PC-3 (cell line): ENCODE data around the gene EVC. TPM values are rescaled to one million over a fixed set of nuclear protein-coding genes. Genes with fewer than 3 reads are reported as not detected.

Experiments
- ATAC-seq: fragments of 200-7000 bp; cut with Tn5 transposase; 2 replicates; pipeline ENCODE4 v1.9.1; 2020; ENCODE audit warnings: mild to moderate bottlenecking, moderate library complexity
- BruUV-seq: library from RNA; stranded (reverse); fragments of 400-500 nt; replicated peaks from 2 replicates; lab custom pipeline; 2021; lab: Mats Ljungman, UMichigan
- CTCF ChIA-PET: fragments of 300-600 bp; sonication (Branson Sonifier 250); formaldehyde crosslinking; loops from one replicate; lab custom pipeline; 2022; ENCODE audit warnings: antibody characterized with exemption; lab: Charles Lee
- POLR2A ChIA-PET: fragments of 300-600 bp; sonication (Branson Sonifier 250); formaldehyde crosslinking; loops from one replicate; lab custom pipeline; 2022; ENCODE audit warnings: antibody characterized with exemption; ENCODE audit not compliant: unreplicated experiment; lab: Charles Lee
- DNase-seq: peaks from one replicate; pipeline ENCODE4 v3.0.0-alpha.2; 2015
- H2AFZ ChIP-seq: fragments of 300-600 bp; sonication (generic); 2 replicates; pipeline ENCODE4 v1.6.0; 2016; ENCODE audit warnings: antibody characterized with exemption, low read length
- H3F3A ChIP-seq: fragments of 300-600 bp; sonication (generic); one replicate; pipeline ENCODE4 v1.6.0; 2017; ENCODE audit warnings: antibody characterized with exemption, low read length, control low read depth, mild to moderate bottlenecking; ENCODE audit not compliant: unreplicated experiment
- H3K27ac ChIP-seq: fragments of 300-600 bp; sonication (generic); 2 replicates; pipeline ENCODE4 v1.5.1; 2016; ENCODE audit warnings: mild to moderate bottlenecking, low read length
- H3K27me3 ChIP-seq: fragments of 300-600 bp; sonication (generic); 2 replicates; pipeline ENCODE4 v1.6.1; 2016; ENCODE audit warnings: low read length, mixed read lengths
- H3K36me3 ChIP-seq: fragments of 300-600 bp; sonication (generic); 2 replicates; pipeline ENCODE4 v1.6.1; 2016; ENCODE audit warnings: low read depth, mixed run types, low read length, mixed read lengths
- H3K4me1 ChIP-seq: fragments of 300-600 bp; sonication (generic); 2 replicates; pipeline ENCODE4 v1.5.1; 2016; ENCODE audit warnings: low read length; ENCODE audit not compliant: insufficient read depth
- H3K4me2 ChIP-seq: fragments of 300-600 bp; sonication (generic); 2 replicates; pipeline ENCODE4 v1.6.0; 2016; ENCODE audit warnings: low read length
- H3K4me3 ChIP-seq: fragments of 300-600 bp; sonication (generic); 2 replicates; pipeline ENCODE4 v1.5.1; 2016; ENCODE audit warnings: mild to moderate bottlenecking, low read length, mixed read lengths
- H3K79me2 ChIP-seq: fragments of 300-600 bp; sonication (generic); 2 replicates; pipeline ENCODE4 v1.6.1; 2017; ENCODE audit warnings: low read length, mixed read lengths
- H3K9ac ChIP-seq: fragments of 300-600 bp; sonication (generic); 2 replicates; pipeline ENCODE4 v1.6.0; 2016; ENCODE audit warnings: mild to moderate bottlenecking, low read length
- H3K9me2 ChIP-seq: fragments of 300-600 bp; sonication (generic); replicated peaks from 2 replicates; pipeline ENCODE4 v1.6.1; 2016; ENCODE audit warnings: mixed run types, low read length, mixed read lengths
- H3K9me3 ChIP-seq: fragments of 300-600 bp; sonication (generic); 2 replicates; pipeline ENCODE4 v1.6.1; 2016; ENCODE audit warnings: low read length, mixed read lengths
- H4K20me1 ChIP-seq: fragments of 300-600 bp; sonication (generic); 2 replicates; pipeline ENCODE4 v1.6.1; 2016; ENCODE audit warnings: low read length, mixed read lengths
- CTCF ChIP-seq: fragments of 300-600 bp; sonication (generic); conservative IDR thresholded peaks from 2 replicates; pipeline ENCODE4 v1.5.1; 2017; ENCODE audit warnings: antibody characterized with exemption, low read depth, mild to moderate bottlenecking, low read length
- EZH2 ChIP-seq: fragments of 300-600 bp; sonication (generic); IDR thresholded peaks from one replicate; pipeline ENCODE4 v1.6.1; 2017; ENCODE audit warnings: antibody characterized with exemption, mild to moderate bottlenecking, low read length; ENCODE audit not compliant: unreplicated experiment
- EZH2phosphoT487 ChIP-seq: fragments of 300-600 bp; sonication (generic); IDR thresholded peaks from 2 replicates; pipeline ENCODE4 v1.6.1; 2018; ENCODE audit warnings: mild to moderate bottlenecking, antibody characterized with exemption, low read length, borderline replicate concordance
- intact Hi-C: fragments of 100-400 bp; cut with micrococcal nuclease; formaldehyde crosslinking; loops from 2 replicates; pipeline ENCODE4 v1.9.0; 2023
- total RNA-seq: library from RNA; depleted of rRNA; stranded (reverse); fragments of >200 nt; gene quantifications from 2 replicates; pipeline ENCODE4 v1.2.3, GENCODE V29; 2014

EVC gene
- total RNA-seq, 1 experiment from 2014 or later, result 22.7 TPM

DNA sequence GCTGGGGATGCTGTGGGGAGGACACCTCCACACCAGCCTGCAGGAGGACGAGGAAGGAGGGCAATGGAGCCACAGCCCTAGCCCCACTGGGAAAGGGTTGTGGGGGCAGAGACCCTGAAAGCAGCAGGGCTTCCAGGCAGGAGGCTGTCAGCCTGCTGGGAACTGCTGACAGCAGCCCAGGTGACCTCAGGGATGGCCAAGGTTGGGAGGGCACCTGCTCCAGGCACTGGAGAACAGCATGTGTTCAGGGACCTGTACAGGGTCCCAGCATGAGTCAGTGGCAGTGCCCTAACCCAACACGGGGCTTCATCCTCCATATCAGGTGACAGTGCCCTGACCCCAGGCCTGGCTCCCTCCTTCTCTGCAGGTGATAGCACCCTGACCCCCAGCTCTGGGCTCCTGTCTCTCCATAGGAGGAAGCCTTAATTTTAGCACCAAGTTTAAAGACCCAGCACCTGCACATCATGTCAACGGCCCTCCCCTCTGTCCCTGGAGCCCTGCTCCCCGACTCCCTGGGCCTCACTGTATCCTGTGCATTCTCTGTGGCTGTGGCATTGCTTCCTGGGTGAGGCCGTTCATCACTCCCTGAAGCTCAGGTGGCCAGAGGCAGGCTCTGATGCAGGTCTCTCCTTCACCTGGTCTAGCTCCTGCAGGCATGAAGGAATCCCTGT, 115.6 kb downstream of the EVC start:
- Histone ChIP-seq H3K27me3 (no peaks in the 10 kb centered on the region), H3K4me3 (no peak overlapping the region), H3F3A (no peaks in the 10 kb centered on the region), H3K9ac (no peak overlapping the region), H2AFZ (no peak overlapping the region), H3K9me3 (no peaks in the 10 kb centered on the region), H3K4me1 (no peaks in the 10 kb centered on the region), H3K27ac (no peak overlapping the region), H3K36me3 (no peaks in the 10 kb centered on the region), H3K79me2 (no peaks in the 10 kb centered on the region), H4K20me1 (no peaks in the 10 kb centered on the region), H3K9me2 (no peaks in the 10 kb centered on the region), H3K4me2 (no peak overlapping the region)
- no peak for TF ChIP-seq EZH2phosphoT487
- TF ChIP-seq EZH2, result no peak
- TF ChIP-seq CTCF, result no peak
- no peak for ATAC-seq
- intact Hi-C loops, result no loop called here
- no peak for DNase-seq
- ChIA-PET CTCF (no interaction called here), POLR2A (no interaction called here)
- BruUV-seq, result no TSS peak

DNA sequence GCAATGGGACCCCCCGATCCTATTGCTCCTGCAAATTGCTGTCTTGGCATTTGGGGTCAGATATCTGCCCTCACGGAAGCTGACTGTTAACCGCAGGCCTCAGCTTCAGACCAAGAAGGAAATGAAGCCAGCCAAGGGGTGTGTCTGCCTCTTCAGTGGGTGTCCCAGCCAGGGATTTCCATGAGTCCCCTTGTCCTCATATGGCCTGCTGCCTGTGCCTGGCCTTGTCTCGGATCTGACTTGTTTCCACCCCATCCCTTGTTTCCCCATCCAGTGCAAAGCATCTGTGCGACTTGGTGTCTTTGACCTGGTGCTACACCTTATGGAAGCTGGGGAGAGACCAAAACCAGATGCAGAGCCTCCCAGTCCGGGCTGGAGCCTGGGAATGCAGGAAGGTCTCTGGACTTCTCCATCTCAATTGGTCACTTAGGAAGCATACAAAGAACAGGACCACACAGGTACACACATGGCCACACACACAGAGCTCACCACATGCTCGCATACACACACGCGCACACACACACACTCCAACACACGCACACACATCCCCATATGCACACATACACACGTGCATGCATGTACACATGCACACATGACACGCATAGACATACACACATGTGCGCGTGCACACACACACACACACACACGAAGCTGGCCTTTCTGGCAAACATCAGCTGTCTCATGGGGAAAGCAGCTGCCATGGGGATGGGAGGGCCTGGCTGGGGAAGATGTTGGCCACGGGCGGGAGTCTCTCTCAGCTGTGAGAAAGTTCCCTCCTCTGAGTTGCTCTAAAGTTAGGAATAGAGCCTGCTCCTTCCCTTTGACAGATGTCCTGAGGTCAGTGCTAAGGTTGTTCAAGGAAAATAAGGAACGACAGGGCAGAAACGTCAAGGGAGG, 116.4 kb downstream of the EVC start:
- intact Hi-C loops, result no loop called here
- no peaks in the 10 kb centered on the region for H3F3A ChIP-seq
- ChIA-PET POLR2A (no interaction called here), CTCF (no interaction called here)
- no peak overlapping the region for H3K4me3 ChIP-seq
- no peak overlapping the region for H3K4me2 ChIP-seq
- BruUV-seq, result no TSS peak
- H3K9me3 ChIP-seq, result no peaks in the 10 kb centered on the region
- no peak overlapping the region for H2AFZ ChIP-seq
- DNase-seq, result no peak
- no peak overlapping the region for H3K27ac ChIP-seq
- no peaks in the 10 kb centered on the region for H3K79me2 ChIP-seq
- no peak for ATAC-seq
- H3K27me3 ChIP-seq, result no peaks in the 10 kb centered on the region
- no peaks in the 10 kb centered on the region for H3K4me1 ChIP-seq
- H3K9ac ChIP-seq, result no peak overlapping the region
- H3K36me3 ChIP-seq, result no peaks in the 10 kb centered on the region
- no peaks in the 10 kb centered on the region for H3K9me2 ChIP-seq
- no peaks in the 10 kb centered on the region for H4K20me1 ChIP-seq
- TF ChIP-seq EZH2phosphoT487 (no peak), EZH2 (no peak), CTCF (no peak)

- no peaks in the 10 kb centered on the region for H4K20me1 ChIP-seq
- H3K4me3 ChIP-seq, result no peak overlapping the region
- TF ChIP-seq CTCF (no peak), EZH2phosphoT487 (no peak), EZH2 (no peak)
- no peaks in the 10 kb centered on the region for H3K9me2 ChIP-seq
- H2AFZ ChIP-seq, result no peak overlapping the region
- intact Hi-C loops, result no loop called here
- no peaks in the 10 kb centered on the region for H3K27me3 ChIP-seq
- no peaks in the 10 kb centered on the region for H3K4me1 ChIP-seq
- ChIA-PET CTCF (no interaction called here), POLR2A (no interaction called here)
- H3K36me3 ChIP-seq, result no peaks in the 10 kb centered on the region
- H3K79me2 ChIP-seq, result no peaks in the 10 kb centered on the region
- H3K4me2 ChIP-seq, result no peak overlapping the region
- H3K9ac ChIP-seq, result no peak overlapping the region
- DNase-seq (no peak), ATAC-seq (no peak)
- H3K9me3 ChIP-seq, result no peaks in the 10 kb centered on the region
- no TSS peak for BruUV-seq
- H3K27ac ChIP-seq, result no peak overlapping the region
- no peaks in the 10 kb centered on the region for H3F3A ChIP-seq
Measured at GRCh38 chr4:5828005-5828391, 117.0 kb downstream of the EVC start.
